ENCODE measurements around the gene F13A1.

Gene F13A1

GRCh38 chr6:6164367-6164766, 156.1 kb downstream of the F13A1 start:
- no peak for TF ChIP-seq POLR2AphosphoS5 (IDR thresholded peaks at IDR 0.05; ENCODE audit: low read depth, low read length)
- no peak for TF ChIP-seq FOXP2 (optimal IDR thresholded peaks at IDR 0.05; ENCODE audit: borderline replicate concordance, extremely low read depth, extremely low read length, insufficient read depth)
- no peak for TF ChIP-seq SIN3A (IDR thresholded peaks at IDR 0.05; ENCODE audit: borderline replicate concordance, insufficient read depth, low read length)
- TF ChIP-seq, protein P1, sequence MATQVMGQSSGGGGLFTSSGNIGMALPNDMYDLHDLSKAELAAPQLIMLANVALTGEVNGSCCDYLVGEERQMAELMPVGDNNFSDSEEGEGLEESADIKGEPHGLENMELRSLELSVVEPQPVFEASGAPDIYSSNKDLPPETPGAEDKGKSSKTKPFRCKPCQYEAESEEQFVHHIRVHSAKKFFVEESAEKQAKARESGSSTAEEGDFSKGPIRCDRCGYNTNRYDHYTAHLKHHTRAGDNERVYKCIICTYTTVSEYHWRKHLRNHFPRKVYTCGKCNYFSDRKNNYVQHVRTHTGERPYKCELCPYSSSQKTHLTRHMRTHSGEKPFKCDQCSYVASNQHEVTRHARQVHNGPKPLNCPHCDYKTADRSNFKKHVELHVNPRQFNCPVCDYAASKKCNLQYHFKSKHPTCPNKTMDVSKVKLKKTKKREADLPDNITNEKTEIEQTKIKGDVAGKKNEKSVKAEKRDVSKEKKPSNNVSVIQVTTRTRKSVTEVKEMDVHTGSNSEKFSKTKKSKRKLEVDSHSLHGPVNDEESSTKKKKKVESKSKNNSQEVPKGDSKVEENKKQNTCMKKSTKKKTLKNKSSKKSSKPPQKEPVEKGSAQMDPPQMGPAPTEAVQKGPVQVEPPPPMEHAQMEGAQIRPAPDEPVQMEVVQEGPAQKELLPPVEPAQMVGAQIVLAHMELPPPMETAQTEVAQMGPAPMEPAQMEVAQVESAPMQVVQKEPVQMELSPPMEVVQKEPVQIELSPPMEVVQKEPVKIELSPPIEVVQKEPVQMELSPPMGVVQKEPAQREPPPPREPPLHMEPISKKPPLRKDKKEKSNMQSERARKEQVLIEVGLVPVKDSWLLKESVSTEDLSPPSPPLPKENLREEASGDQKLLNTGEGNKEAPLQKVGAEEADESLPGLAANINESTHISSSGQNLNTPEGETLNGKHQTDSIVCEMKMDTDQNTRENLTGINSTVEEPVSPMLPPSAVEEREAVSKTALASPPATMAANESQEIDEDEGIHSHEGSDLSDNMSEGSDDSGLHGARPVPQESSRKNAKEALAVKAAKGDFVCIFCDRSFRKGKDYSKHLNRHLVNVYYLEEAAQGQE (IDR thresholded peaks at IDR 0.05; ENCODE audit: insufficient read depth in 1 of 2, low read depth in 2 of 2, low read length in 2 of 2), result no peak
- no peak for TF ChIP-seq TAF1 (IDR thresholded peaks at IDR 0.05; ENCODE audit: borderline replicate concordance, insufficient read depth, low read length)

GRCh38 chr6:6154335-6154734, 166.1 kb downstream of the F13A1 start:
- no peak for TF ChIP-seq TAF1 (IDR thresholded peaks at IDR 0.05; ENCODE audit: borderline replicate concordance, insufficient read depth, low read length)
- TF ChIP-seq FOXP2 (optimal IDR thresholded peaks at IDR 0.05; ENCODE audit: borderline replicate concordance, extremely low read depth, extremely low read length, insufficient read depth), result no peak
- TF ChIP-seq SIN3A (IDR thresholded peaks at IDR 0.05; ENCODE audit: borderline replicate concordance, insufficient read depth, low read length), result no peak
- no peak for TF ChIP-seq POLR2AphosphoS5 (IDR thresholded peaks at IDR 0.05; ENCODE audit: low read depth, low read length)
- TF ChIP-seq, protein P1 (IDR thresholded peaks at IDR 0.05; ENCODE audit: insufficient read depth in 1 of 2, low read depth in 2 of 2, low read length in 2 of 2), result no peak

GRCh38 chr6:6152060-6152459, 168.4 kb downstream of the F13A1 start:
- TF ChIP-seq POLR2AphosphoS5 (IDR thresholded peaks at IDR 0.05; ENCODE audit: low read depth, low read length) (no peak), SIN3A (IDR thresholded peaks at IDR 0.05; ENCODE audit: borderline replicate concordance, insufficient read depth, low read length) (no peak), FOXP2 (optimal IDR thresholded peaks at IDR 0.05; ENCODE audit: borderline replicate concordance, extremely low read depth, extremely low read length, insufficient read depth) (no peak), TAF1 (IDR thresholded peaks at IDR 0.05; ENCODE audit: borderline replicate concordance, insufficient read depth, low read length) (no peak)
- TF ChIP-seq, protein P1 (IDR thresholded peaks at IDR 0.05; ENCODE audit: insufficient read depth in 1 of 2, low read depth in 2 of 2, low read length in 2 of 2), result no peak

- TF ChIP-seq TAF1 (IDR thresholded peaks at IDR 0.05; ENCODE audit: borderline replicate concordance, insufficient read depth, low read length) (no peak), SIN3A (IDR thresholded peaks at IDR 0.05; ENCODE audit: borderline replicate concordance, insufficient read depth, low read length) (no peak), POLR2AphosphoS5 (IDR thresholded peaks at IDR 0.05; ENCODE audit: low read depth, low read length) (no peak), FOXP2 (optimal IDR thresholded peaks at IDR 0.05; ENCODE audit: borderline replicate concordance, extremely low read depth, extremely low read length, insufficient read depth) (no peak)
- TF ChIP-seq, protein P1 (IDR thresholded peaks at IDR 0.05; ENCODE audit: insufficient read depth in 1 of 2, low read depth in 2 of 2, low read length in 2 of 2), result no peak
Measured at GRCh38 chr6:6148192-6148815, 172.2 kb downstream of the F13A1 start.
